Limb (tissue), 2 donors: ENCODE results near the gene TTC6.

Experiments
- DNase-seq, 2 donors: peaks; one replicate each; pipeline ENCODE4 v3.0.0-alpha.2; 2016; ENCODE audit errors: extremely low spot score in 2 of 2

The TTC6 gene

GRCh38 chr14:37623971-37624370 is 28.5 kb downstream of the TTC6 start:
- no peak for DNase-seq

GRCh38 chr14:37625597-37626595 is 30.5 kb downstream of the TTC6 start:
- DNase-seq: no peak

- DNase-seq: no peak
Observed at GRCh38 chr14:37637341-37637740, 41.9 kb downstream of the TTC6 start.

GRCh38 chr14:37638599-37638998 is 43.2 kb downstream of the TTC6 start:
- DNase-seq: no peak

GRCh38 chr14:37641117-37641516 is 45.7 kb downstream of the TTC6 start:
- DNase-seq: no peak

GRCh38 chr14:37642125-37642524 is 46.7 kb downstream of the TTC6 start:
- no peak for DNase-seq

GRCh38 chr14:37643701-37644100 is 48.3 kb downstream of the TTC6 start:
- DNase-seq: no peak
